ENCODE data around the gene LRP1B.

The LRP1B gene

DNA sequence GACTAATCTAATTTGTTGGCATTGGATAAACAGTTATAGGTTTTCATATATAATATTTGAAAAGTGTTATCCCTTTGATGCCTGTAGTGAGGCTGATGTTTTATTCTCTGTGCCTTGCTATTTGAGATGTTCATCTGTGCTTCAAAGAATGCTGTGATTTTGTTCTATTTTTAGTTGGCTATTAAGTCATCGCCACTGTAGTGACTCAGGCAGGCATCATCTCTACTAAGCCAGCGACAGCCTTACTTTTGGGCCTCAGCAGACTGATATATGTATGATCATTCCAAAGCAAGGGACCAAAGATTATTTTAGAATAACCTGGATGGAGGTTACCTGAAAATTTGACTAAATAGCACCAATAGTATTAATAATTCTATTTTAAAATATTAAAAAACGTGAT, 1676.1 kb downstream of the LRP1B start:
- no peaks in the 10 kb centered on the region for H3K4me1 ChIP-seq (ENCODE audit: low read depth, poor library complexity, severe bottlenecking)
- no peaks in the 10 kb centered on the region for H3K79me2 ChIP-seq (ENCODE audit: insufficient read depth, low read depth)
- no peak overlapping the region for H2AFZ ChIP-seq (ENCODE audit: low read depth)
- H3K36me3 ChIP-seq (ENCODE audit: insufficient read depth), result no peaks in the 10 kb centered on the region
- no peak overlapping the region for H3K4me2 ChIP-seq
- no peak overlapping the region for H3K9ac ChIP-seq
- no peaks in the 10 kb centered on the region for H3K27me3 ChIP-seq (ENCODE audit: insufficient read depth, low read depth)
- no peak overlapping the region for H3K27ac ChIP-seq
- H3K4me3 ChIP-seq (IDR thresholded peaks at IDR 0.05; ENCODE audit: insufficient read depth, low read depth, low read length), result no peak overlapping the region
- TF ChIP-seq CTCF (conservative IDR thresholded peaks at IDR 0.05; ENCODE audit: low read depth, low read length), result no peak
- no peaks in the 10 kb centered on the region for H4K20me1 ChIP-seq (ENCODE audit: insufficient read depth)

DNA sequence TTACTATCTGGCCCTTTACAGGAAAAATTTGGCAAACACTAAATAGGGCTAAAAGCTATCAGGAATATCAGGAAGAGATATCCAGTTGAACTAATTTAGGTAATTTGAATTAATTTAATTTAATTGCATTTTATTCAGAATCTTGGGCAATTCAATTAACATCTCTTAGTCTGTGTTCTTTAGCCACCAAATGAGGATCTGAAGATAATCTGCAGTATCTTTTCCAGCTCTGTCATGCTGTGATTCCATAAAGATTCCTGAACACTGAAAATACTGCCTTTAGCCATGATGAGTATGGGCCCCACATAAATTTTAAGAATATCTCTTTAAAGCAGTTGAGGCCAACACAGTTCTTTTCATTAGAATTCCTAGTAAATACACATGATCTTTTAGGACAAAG, 1679.5 kb downstream of the LRP1B start:
- TF ChIP-seq CTCF (conservative IDR thresholded peaks at IDR 0.05; ENCODE audit: low read depth, low read length), result no peak
- no peak overlapping the region for H2AFZ ChIP-seq (ENCODE audit: low read depth)
- H3K4me1 ChIP-seq (ENCODE audit: low read depth, poor library complexity, severe bottlenecking), result no peaks in the 10 kb centered on the region
- H3K9ac ChIP-seq, result no peak overlapping the region
- H3K79me2 ChIP-seq (ENCODE audit: insufficient read depth, low read depth), result no peaks in the 10 kb centered on the region
- H3K27me3 ChIP-seq (ENCODE audit: insufficient read depth, low read depth), result no peaks in the 10 kb centered on the region
- no peak overlapping the region for H3K27ac ChIP-seq
- H4K20me1 ChIP-seq (ENCODE audit: insufficient read depth), result no peaks in the 10 kb centered on the region
- H3K4me3 ChIP-seq (IDR thresholded peaks at IDR 0.05; ENCODE audit: insufficient read depth, low read depth, low read length), result no peak overlapping the region
- no peak overlapping the region for H3K4me2 ChIP-seq
- H3K36me3 ChIP-seq (ENCODE audit: insufficient read depth), result no peaks in the 10 kb centered on the region

DNA sequence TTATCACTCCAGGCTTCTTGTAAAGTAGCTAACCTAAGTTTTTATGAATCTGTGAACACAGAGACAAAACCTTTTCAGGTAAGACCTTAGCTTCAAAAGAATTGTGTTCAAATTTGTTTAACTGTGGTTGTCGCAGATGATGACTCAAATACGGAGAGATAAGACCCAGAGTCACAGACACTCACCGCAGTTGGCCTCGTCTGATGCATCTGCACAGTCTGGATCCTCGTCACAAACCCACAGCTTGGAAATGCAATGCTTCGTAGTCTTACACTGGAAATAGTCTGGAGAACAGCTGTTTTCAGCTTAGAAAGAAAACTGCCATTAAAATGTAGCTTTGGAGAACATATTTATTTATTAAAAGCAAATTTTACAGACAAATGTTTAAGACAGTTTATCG, 1688.5 kb downstream of the LRP1B start:
- TF ChIP-seq CTCF (conservative IDR thresholded peaks at IDR 0.05; ENCODE audit: low read depth, low read length), result no peak
- Histone ChIP-seq H2AFZ (ENCODE audit: low read depth) (no peak overlapping the region), H3K27ac (no peak overlapping the region)

DNA sequence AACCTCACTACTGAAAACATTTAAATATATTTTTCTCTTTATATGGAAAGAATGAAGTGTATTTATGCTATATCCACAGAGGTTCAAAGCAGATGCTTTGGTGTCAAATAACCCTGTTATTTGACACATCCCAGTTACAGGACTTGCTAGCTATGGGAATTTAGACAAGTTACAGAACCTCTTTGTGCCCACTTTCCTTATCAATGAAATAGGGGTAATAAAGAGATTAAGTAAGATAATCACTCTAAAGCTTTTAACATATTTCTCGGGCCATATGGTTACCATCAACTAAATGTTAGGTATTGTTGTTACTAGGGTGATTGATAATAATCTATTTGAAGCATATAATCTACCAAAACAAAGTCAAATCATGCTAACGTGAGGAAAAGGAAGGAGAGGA, 1690.0 kb downstream of the LRP1B start:
- no peak overlapping the region for H3K27ac ChIP-seq

More for the DNA sequence above, 1688.5 kb downstream of the LRP1B start:
- no peaks in the 10 kb centered on the region for H4K20me1 ChIP-seq (ENCODE audit: insufficient read depth)
- no peak overlapping the region for H3K9ac ChIP-seq
- H3K36me3 ChIP-seq (ENCODE audit: insufficient read depth), result no peaks in the 10 kb centered on the region
- no peaks in the 10 kb centered on the region for H3K79me2 ChIP-seq (ENCODE audit: insufficient read depth, low read depth)
- no peaks in the 10 kb centered on the region for H3K4me1 ChIP-seq (ENCODE audit: low read depth, poor library complexity, severe bottlenecking)
- no peak overlapping the region for H3K4me2 ChIP-seq
- no peaks in the 10 kb centered on the region for H3K27me3 ChIP-seq (ENCODE audit: insufficient read depth, low read depth)
- no peak overlapping the region for H3K4me3 ChIP-seq (IDR thresholded peaks at IDR 0.05; ENCODE audit: insufficient read depth, low read depth, low read length)

More for the DNA sequence above, 1690.0 kb downstream of the LRP1B start:
- Histone ChIP-seq H3K27me3 (ENCODE audit: insufficient read depth, low read depth) (no peaks in the 10 kb centered on the region), H3K79me2 (ENCODE audit: insufficient read depth, low read depth) (no peaks in the 10 kb centered on the region), H3K9ac (no peak overlapping the region), H3K36me3 (ENCODE audit: insufficient read depth) (no peaks in the 10 kb centered on the region), H2AFZ (ENCODE audit: low read depth) (no peak overlapping the region), H3K4me1 (ENCODE audit: low read depth, poor library complexity, severe bottlenecking) (no peaks in the 10 kb centered on the region), H3K4me2 (no peak overlapping the region), H3K4me3 (IDR thresholded peaks at IDR 0.05; ENCODE audit: insufficient read depth, low read depth, low read length) (no peak overlapping the region), H4K20me1 (ENCODE audit: insufficient read depth) (no peaks in the 10 kb centered on the region)
- no peak for TF ChIP-seq CTCF (conservative IDR thresholded peaks at IDR 0.05; ENCODE audit: low read depth, low read length)

Measured in KMS-11 (cell line).